HL-60 (cell line): ENCODE results near the gene TMEFF2.

Experiments used
- GABPA ChIP-seq: IDR thresholded peaks from 2 replicates; pipeline ENCODE4 v1.6.1; 2012; ENCODE audit warnings: low read depth
- TF ChIP-seq, protein P1 (sequence below): IDR thresholded peaks from one replicate; pipeline ENCODE4 v1.5.1; 2011; ENCODE audit warnings: low read length, control low read depth, inconsistent platforms; ENCODE audit not compliant: insufficient read depth

DNA sequence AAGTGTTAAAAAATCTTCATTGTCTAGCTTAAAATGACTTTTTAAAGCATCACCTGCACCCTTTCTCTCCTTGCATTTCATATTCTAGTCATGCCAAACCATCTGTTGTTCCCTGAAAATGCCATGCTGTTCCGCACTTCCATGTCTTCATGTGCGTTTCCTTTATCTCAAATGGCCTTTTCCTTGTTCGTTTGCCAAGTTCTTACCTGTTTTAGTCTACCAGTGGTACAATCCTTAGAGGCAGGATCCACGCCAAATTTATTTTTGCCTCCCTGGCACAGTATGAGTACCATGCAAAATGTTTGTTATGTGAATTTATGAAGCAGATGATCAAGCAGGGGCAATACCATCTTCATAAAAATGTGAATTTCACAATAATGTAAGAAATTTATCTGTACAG, 37.0 kb downstream of the TMEFF2 start:
- TF ChIP-seq, protein P1, sequence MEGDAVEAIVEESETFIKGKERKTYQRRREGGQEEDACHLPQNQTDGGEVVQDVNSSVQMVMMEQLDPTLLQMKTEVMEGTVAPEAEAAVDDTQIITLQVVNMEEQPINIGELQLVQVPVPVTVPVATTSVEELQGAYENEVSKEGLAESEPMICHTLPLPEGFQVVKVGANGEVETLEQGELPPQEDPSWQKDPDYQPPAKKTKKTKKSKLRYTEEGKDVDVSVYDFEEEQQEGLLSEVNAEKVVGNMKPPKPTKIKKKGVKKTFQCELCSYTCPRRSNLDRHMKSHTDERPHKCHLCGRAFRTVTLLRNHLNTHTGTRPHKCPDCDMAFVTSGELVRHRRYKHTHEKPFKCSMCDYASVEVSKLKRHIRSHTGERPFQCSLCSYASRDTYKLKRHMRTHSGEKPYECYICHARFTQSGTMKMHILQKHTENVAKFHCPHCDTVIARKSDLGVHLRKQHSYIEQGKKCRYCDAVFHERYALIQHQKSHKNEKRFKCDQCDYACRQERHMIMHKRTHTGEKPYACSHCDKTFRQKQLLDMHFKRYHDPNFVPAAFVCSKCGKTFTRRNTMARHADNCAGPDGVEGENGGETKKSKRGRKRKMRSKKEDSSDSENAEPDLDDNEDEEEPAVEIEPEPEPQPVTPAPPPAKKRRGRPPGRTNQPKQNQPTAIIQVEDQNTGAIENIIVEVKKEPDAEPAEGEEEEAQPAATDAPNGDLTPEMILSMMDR, result no peak
- TF ChIP-seq GABPA, result no peak
